H4 (cell line): ENCODE results near the gene HBEGF. TPM values are rescaled to one million over a fixed set of nuclear protein-coding genes. Genes with fewer than 3 reads are reported as not detected.
A peak's percentile ranks its signal among the peaks of the same experiment; 100 is the strongest.
"Not testable (repeated sequence)": the region's sequence is repeated elsewhere in the genome, so short reads cannot be mapped to it uniquely, and the experiment has no call there.

Source experiments
- DNase-seq: peaks from one replicate; pipeline ENCODE4 v3.0.0-alpha.2; 2015; ENCODE audit warnings: low spot score
- total RNA-seq: library from RNA; depleted of rRNA; stranded (reverse); fragments of >200 nt; shearing (Covaris generic); gene quantifications from 2 replicates; pipeline ENCODE4 v1.2.3, GENCODE V29; 2014

The HBEGF gene
- total RNA-seq, 1 experiment from 2014 or later, result 1.3 TPM

DNA sequence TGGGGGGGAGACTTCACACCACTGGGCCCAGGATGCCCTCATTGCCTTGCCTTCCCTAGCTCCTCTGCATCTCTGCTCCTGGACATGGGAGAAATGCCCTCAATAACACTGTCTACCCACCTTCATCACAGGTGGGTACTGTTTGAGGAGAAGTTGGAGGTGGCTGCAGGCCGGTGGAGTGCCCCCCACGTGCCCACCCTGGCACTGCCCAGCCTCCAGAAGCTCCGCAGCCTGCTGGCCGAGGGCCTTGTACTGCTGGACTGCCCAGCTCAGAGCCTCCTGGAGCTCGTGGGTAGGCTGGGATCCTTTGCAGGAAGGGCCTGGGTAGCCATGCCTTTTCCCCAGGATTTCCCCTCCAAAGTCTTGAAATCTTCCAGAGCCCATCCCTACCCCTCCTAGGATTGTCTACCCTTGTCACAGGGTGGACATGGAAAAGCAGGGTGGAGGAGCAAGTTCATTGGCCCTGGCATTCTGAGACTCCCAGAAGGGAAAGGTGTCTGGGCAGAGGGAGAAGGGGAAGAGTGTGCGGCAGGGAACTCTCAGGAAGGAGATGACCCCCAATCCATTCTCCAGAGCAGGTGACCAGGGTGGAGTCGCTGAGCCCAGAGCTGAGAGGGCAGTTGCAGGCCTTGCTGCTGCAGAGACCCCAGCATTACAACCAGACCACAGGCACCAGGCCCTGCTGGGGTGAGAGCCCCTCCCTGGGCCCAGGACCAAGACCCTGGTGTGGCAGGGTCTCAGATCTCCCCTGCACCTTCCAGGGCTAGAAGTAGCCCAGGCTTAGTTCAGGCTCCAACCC, 14.5 kb upstream of the HBEGF start:
- DNase-seq, result no peak

DNA sequence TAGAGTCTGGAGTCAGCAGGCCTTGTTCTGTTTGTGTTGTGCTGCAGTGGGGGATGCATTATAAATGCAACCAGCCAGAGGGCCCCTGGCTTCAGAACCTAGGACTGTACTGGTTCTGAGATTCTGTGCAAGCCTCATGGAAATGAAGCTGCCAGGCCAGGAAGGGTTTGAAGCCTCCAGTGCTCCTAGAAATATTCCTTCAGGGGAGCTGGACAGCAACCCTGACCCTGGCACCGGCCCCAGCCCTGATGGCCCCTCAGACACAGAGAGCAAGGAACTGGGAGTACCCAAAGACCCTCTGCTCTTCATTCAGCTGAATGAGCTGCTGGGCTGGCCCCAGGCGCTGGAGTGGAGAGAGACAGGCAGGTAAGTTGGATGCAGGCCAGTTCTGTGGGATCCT, 13.7 kb upstream of the HBEGF start, which contains the start of gene SLC4A9:
Gene SLC4A9 (plus strand): TSS at position 94 of the 400 bp plus-strand sequence. CDS start 43 bp downstream, at position 137.
- DNase-seq, result no peak

DNA sequence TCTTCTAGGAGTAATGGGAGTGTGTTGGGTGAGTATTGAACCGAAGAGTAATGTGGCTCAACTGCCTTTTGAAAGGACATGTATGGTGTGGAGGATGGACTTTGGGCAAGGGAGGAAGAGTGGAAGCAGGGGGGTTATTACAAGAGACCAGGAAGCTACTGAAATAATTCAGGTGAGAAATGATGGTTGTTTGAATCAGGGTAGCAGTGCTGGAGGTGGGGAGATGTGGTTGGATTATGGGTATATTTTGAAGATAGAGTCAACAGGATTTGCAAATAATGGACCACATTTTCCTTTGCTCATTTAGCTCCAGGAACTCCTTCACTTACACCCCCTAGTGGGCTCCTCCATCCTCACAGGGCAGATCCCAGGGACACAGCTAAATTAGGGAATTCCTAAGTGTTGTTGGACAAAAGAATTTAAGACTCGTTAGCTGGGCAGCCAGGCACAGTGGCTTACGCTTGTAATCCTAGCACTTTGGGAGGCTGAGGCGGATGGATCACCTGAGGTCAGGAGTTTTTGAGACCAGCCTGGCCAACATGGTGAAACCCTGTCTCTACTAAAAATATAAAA, 12.4 kb upstream of the HBEGF start:
- DNase-seq, result no peak

DNA sequence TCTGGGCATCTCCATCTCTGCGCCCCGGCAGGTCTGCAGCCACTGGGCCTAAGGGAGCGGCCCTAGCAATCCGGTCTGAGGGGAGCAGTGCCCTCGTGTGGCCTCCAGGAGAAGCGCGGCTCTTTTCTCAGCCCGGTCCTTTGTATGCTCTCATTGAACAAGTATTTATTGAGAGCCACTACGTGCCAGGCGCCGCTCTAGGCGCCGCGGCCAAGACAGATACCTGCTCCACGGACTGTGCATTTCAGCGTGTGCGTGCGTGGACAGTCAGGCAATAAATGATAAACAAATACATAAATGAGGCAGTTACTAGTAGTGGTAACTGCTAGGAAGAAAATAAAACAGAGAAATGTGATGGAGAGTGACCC, 11.3 kb upstream of the HBEGF start:
- peak; percentile 76 for DNase-seq

DNA sequence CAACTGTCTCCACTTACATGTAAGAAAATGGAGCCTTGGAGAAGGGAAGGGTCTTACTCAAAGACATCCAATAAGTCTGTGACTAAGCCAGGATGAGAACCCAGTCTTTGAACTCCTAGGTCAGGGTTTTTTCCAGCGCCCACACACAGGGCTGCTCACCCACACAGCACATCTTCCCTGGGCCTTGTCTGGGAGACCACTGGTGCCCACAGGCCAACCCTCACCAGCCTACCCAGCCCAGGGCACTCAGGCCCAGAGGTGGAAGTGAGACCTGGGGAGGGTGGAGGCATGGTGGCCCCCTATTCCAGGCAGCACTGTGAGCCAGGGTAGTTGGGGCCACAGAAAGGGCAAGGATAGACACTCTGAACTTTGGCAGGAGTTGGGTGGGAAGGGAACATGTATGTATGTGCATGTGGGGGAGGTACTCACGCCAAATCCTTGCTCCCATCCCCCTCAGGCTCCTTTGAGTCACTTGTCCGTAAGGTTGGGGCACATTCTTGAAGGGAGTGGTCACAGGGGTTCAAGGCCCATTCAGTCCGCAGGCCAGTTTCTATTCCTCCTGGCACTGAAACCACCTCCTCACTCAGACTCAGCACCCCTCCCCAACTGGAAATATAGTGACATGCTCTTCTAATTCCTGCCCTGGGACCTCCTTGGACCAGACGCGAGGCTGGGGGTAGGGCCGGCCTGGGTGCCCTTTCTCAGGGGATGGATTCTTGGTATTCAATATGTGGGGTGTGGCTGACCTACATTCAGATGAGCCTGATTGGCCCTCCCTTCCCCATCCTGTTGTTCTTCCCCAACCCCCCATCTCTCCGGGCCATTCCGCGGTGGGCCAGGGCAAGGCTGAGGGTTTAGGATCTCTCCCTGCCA, 10.7 kb upstream of the HBEGF start:
- DNase-seq, result no peak

DNA sequence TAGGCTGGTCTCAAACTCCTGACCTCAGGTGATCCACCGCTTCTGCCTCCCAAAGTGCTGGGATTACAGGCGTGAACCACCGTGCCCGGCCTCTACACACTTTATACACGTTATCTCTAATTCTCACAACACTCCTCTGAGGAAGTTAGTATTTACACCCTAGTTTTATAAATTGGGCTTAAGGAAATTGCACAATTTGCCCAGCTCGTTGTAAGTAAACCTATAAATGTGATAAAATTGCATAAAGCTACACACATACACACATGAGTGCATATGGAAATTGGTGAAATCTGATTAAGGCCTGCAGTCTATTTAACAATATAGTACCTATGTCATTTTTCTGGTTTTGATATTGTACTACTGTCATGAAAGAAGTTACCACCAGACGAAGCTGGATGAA, 9.1 kb upstream of the HBEGF start:
- DNase-seq, result no peak

DNA sequence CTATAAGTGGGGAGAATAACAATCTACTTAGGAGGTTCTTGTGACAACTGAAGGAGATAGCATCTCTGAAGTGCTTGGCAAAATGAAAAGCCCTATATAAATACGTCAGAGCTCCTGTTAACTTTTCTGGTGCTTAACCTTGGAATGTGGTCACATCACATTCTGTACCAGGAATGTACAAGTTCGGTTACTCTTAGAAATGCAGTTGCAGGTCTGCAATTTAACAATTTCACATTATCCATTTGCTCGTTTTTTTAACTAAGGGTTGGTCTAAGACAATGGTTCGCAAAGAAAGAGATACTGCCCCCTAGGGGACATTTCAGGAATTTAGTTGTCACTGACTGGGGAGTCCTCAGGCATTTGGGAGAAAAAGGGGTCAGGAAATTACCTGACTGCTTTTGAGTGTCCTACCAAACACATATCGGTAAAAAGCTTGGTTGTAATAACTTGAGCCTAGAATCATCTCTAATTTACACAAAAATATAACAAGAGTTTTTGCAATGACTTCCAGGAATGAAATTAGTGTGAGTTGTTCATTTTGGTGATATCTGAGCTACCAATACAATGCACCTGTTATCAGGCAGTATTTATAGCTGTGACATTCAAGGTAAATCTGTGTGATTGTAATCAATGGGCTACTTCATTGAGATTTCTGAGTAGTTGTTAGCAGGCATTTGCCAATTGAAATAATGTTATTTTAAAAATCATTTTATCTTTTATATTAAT, 5.4 kb upstream of the HBEGF start:
- no peak for DNase-seq

DNA sequence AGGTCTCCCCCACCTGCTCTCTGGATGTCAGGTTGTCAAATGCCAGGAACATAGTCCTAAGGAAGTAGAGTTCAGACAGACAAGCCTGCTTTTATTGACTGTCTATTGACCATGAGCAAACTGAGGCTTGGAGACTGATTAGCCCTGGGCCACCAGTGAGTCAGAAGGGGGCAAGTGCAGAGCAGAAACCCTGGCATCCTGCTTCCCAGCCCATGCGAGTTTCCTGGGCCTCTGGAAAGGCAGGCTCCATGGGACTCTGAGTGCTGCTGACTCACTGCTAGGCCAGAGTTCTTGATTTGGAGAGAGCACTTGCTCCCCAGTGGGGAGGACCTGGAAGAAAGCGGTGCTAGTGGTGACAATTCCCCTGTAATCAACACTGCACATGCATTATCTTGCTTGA, 2.8 kb upstream of the HBEGF start:
- no peak for DNase-seq

DNA sequence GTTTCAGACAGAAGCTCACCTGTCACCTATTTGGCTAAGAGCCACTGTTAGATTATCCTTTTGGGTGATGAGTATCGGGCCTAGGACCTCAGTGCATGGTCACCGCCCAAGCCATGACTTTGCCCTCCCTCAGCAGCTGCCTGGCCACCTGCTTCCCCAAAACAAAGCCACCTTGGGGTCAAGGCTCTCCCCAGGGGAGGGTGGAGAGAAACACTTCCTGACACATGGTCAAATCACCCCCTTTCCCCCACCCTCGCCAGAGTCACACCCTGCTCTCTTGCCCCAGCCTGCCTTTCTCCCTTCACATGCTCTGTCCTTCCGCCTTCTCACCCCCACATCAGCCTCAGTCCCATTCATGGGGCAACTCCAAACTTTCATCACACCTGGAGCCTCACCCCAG, 1.7 kb upstream of the HBEGF start:
- DNase-seq, result no peak

DNA sequence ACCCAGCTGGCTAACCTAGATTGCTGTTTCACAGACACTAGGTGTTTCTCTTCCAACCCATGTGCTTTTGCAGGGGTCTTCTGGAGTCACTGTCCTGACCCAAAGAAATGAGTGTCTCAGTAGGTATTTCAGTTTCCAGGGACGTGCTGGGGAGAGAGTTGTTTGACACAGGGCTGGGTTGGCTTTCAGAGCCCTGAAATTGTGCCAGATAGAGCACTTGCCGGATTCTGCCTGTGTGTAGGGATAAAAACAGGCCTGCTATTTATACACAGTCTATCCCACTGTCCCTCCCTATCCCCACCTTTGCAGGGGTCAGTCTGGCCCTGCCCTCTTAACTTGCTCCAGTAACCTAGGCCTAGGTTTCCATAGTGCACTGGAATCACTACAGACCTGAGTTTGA, 957 bp upstream of the HBEGF start:
- DNase-seq, result no peak

DNA sequence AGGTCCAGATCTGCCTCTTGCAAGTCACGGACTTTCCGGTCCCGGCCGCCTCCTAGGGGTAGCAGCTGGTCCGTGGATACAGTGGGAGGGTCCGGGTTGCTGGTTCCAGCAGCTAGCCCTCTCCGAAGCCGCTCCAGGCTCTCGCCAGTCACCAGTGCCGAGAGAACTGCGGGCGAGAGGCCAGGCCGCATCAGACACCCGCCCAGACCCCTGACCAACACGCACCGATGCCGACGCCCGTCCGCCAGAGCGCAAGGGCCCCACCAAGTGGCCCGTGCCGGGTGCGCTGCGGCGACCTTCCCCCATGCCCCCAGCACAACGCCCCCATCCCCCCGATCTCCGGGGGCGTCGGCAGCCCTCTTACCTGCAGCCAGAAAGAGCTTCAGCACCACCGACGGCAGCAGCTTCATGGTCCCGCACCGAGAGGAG, 470 bp downstream of the HBEGF start:
- DNase-seq, result no peak

DNA sequence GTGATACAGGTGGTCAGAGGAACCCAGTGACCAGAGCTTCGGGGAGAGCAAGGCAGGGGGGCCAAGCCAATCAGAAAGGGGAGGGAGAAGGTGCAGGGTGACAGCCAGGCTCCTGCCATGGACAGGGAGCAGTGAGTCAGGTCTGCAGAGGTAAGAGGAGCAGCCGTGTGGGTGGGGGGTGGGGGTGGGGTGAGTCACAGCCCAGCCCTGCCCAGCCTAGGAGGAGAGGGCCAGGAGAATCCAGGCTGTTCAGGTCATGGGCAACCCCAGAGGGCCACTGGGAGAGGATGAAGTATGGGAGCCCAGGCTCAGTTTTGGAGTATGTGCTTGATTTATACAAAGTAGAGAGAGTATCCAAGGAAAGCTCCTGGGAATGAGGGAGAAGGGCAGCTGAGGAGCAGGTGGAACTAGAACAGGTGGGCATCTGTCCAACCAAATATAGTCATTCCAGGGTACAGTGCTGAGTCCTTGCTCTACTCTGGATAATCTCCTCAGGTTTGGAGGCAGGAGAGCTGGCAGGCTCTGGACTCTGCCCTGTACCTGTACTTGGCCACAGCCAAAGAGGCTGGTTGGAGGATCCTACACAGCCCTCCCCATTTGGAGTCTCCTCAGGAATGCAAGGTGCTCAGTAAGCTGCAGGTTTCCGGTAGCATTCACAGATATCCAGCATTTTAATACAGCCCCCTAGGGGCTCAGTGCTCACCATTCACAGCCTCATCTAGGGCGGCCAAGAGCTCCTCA, 1.6 kb downstream of the HBEGF start:
- no peak for DNase-seq

DNA sequence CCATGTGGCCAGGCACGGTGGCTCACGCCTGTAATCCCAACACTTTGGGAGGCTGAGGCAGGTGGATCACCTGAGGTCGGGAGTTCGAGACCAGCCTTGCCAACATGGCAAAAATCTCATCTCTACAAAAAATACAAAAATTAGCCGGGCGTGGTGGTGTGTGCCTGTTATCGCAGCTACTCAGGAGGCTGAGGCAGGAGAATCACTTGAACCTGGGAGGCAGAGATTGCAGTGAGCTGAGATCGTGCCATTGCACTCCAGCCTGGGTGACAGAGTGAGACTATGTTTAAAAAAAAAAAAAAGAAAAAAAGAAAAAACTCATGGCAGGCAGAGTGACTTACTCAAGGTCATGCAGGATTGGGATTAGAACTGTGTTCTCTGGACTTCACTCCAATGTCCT, 2.6 kb downstream of the HBEGF start:
- not testable (repeated sequence) for DNase-seq

DNA sequence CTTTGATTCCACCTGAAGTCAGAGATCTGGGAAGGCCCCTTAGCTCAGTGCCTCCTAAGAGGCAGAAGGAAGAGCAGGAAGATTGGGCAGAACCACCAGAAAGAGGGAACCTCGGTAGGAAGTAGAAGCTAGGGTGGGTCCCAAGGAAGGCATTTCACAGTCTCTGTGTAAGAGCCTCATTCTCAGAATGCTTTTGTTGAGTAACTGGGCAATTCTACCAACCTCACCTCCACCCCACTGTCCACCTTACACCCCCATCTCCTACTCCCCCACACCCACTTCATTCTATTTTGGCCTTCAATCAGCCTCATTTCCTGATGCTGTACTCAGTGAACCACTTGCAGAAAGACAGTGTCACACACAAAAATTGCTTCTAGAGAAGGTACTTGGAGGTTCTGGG, 3.5 kb downstream of the HBEGF start:
- DNase-seq, result no peak

DNA sequence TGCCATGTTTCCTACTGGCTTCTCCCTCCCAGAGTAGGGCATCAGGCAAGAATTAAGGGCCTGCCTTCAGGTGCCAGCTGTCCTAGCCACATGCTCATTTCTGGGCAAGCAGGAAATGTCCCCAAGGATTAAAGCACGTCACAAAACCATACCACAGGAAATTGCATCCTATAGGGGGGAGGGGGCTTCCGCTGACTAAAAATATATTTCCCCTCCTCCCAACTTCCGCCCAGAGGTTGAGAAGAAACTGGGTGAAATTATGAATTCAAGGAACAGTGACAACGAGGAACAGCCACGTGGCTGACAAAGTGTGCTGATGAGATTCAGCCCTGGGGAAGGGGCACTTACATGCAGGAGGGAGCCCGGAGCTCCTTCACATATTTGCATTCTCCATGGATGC, 4.1 kb downstream of the HBEGF start:
- no peak for DNase-seq

DNA sequence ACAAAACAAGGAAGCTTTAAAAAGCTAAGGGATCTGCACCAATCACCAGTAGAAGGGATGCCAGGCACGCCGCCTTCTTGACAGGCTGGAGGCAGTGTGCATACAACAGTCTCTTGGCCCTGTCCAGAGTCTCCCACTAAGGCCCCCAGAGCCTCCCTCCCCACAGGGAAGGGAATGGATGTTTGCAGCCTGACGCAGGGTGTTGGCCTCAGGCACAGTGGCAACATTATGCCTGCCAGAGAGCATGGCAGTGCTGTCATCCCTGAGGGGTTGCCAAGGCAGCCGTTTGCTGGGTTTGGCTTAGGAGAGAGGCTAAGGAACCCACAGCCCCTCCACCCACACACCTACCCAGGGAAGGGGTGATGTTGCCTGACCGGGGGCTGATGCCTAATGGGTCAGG, 4.8 kb downstream of the HBEGF start:
- DNase-seq, result no peak

DNA sequence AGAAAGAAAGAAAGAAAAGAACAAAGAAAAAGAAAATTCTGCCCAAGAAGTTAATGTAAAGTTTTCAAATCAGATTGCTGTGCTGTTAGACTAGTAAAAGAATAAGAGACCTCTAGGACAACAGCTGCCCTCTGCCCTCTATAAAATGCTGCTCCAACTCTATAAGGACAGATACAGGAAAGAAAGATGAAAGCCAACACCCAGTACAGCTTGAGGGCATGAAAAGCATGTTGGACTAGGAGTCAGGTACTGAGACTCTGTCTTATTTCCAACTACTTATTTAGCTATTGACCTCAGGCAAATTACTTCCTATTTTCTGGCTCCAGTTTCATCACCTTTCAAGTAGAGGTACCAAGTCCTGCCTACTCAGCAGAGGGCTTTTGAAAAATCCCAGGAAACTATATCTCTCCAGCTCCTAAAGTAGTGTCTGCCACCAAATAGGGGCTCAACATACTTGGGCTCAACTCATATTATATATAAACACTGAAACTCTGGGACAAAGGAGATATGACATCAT, 5.7 kb downstream of the HBEGF start:
- no peak for DNase-seq

DNA sequence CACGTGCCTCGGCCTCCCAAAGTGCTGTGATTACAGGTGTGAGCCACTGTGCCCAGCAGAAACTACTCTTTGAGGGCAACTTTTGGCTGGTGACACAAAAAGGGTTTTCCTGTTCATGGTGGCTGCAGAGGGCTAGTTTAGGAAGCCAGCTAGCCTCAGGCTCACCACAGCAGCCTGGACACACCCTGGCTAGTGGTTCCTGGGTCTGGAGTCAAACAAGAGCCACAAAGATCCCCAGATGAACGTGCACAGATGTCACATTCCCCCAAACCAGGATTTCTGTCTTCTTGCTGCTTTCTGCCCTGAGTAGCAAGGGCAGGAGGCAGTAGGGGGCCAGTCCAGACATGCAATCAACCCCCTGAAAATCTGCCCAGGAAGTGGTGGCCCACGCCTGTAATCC, 6.8 kb downstream of the HBEGF start:
- DNase-seq, result no peak

DNA sequence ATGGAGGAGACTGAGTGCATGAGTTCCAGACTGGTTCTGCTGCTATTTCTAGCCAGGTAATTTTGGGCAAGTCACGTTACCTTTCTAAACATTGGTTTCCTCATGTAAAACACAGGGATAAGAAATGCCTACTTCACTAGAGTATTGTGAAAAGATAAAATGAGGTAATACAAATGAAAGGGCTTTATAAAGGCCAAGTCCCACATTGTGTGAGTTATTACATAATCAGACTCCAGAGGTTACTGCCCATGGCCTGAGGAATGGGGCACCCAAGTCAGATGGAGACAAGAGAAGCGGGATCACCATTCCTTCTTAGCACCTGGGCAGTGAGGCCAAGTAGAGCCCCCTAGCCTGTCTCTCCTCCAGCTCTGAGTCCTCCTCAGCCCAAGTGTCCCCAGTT, 7.5 kb downstream of the HBEGF start:
- no peak for DNase-seq

DNA sequence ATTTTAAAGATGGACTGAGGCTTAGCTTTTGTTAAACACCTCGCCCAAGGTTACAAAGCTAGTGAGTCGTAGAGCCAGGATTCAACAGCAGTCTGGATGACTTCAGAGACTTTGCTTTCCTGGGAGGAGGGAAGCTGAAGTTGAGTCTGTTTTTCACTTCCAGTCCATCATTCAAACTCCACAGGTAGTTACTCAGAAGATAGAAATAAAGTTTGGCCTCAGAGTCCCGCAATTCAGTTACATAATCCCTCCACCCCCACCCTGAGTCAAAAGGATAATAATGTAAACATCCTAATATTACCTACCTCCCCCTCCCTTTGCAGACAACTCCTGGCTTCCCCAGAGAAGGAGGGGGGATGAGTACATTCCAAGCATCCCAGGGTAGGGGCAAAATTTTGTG, 8.1 kb downstream of the HBEGF start:
- no peak for DNase-seq

DNA sequence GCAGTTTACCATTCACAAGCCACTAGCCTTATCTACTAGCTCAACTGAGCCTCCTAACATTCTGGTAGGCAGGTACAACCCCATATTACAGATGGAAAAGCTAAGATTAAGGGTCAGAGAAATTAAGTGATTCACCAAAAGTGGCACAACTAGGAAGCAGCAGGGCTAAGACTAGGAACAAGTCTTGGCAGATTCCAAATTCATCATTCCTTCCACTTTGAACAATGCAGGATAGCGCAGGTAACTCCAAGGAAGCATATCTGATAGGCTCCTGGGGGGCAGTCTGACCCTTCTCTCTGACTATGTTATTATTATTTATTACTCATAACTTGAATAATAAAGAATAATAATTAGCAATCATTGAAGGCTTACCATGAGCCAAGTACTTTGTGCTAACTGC, 8.5 kb downstream of the HBEGF start:
- DNase-seq, result no peak
